Cardiac muscle cell (in vitro differentiated cells and primary cell): ENCODE measurements around the gene TCHP. TPM values are rescaled to one million over a fixed set of nuclear protein-coding genes. Genes with fewer than 3 reads are reported as not detected.
A peak's percentile ranks its signal among the peaks of the same experiment; 100 is the strongest.

Experiments used
- DNase-seq, 2 donors: peaks; one replicate each; pipeline versions ENCODE4 v3.0.0 to v3.0.0-alpha.2; 2010 to 2017; ENCODE audit warnings: low read depth in 1 of 2, low spot score in 1 of 2
- H3K27ac ChIP-seq: fragments of 200-600 bp; sonication (generic); 2 replicates; pipeline ENCODE4 v1.5.1; 2016
- H3K27me3 ChIP-seq: fragments of 200-600 bp; sonication (generic); 2 replicates; pipeline ENCODE4 v1.6.0; 2016; ENCODE audit warnings: control low read depth
- H3K36me3 ChIP-seq: fragments of 200-600 bp; sonication (generic); 2 replicates; pipeline ENCODE4 v1.5.1; 2016; ENCODE audit warnings: control low read depth
- H3K4me1 ChIP-seq: fragments of 200-600 bp; sonication (generic); 2 replicates; pipeline ENCODE4 v1.8.1; 2017; ENCODE audit warnings: low read depth, mild to moderate bottlenecking, mixed run types
- H3K4me3 ChIP-seq: fragments of 200-600 bp; sonication (generic); 2 replicates; pipeline ENCODE4 v1.5.1; 2016; ENCODE audit warnings: mild to moderate bottlenecking
- H3K9me3 ChIP-seq: fragments of 200-600 bp; sonication (generic); 2 replicates; pipeline ENCODE4 v1.5.1; 2017; ENCODE audit warnings: low read depth, mild to moderate bottlenecking, control low read depth
- polyA plus RNA-seq: library from polyadenylated mRNA; unstranded; fragments of >200 nt; fragmentation: Nextera tagmentation; extraction: Ambion mirVana; gene quantifications from 2 replicates; pipeline ENCODE4 v1.2.1, GENCODE V29; 2016
- total RNA-seq: library from RNA; depleted of rRNA; stranded (reverse); fragments of >200 nt; gene quantifications from 2 replicates; pipeline ENCODE4 v1.2.3, GENCODE V29; 2016
- TF ChIP-seq, protein P1 (sequence below): IDR thresholded peaks from 2 replicates; pipeline ENCODE4 v1.5.1; 2012; ENCODE audit warnings: low read depth, mild to moderate bottlenecking, low read length

Gene TCHP
- total and polyA plus RNA-seq, 2 experiments from 2014 or later: 21.5 to 23.7 TPM

DNA sequence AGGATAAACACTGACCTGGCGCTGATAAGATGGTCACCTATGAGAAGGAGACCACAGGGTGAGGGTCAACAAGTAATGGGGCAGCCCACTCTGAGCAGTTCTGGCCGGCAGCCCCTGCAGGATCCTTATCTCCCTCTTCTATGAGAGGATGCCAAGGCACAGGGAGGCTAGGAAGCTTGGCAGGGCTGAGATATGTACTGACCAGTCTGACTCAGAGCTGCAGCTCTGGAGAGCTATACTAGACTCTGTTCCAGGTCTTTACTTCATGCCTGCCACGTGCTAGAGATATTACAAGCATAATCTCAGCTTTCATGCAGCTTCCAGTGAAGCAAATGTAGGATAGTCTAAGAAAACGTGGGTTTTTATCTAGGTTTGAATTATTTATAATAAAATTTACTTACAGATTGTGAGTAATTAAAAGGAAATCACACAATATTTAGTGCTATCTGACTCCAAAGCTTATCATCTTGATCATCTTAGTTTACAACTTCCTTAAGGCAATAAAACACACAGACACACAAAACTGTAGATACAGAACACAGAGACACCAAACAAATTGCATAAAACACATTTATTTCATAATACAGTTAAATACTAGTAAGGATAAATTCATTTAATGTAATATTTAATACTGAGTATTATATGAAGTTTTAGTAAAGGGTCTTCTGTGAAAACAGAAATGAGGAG is 63.8 kb downstream of the TCHP start:
- H3K9me3 ChIP-seq: no peaks in the 10 kb centered on the region
- no peak overlapping the region for H3K27ac ChIP-seq
- H3K36me3 ChIP-seq: peaks cover 31% of the 10 kb centered on the region
- TF ChIP-seq, protein P1, sequence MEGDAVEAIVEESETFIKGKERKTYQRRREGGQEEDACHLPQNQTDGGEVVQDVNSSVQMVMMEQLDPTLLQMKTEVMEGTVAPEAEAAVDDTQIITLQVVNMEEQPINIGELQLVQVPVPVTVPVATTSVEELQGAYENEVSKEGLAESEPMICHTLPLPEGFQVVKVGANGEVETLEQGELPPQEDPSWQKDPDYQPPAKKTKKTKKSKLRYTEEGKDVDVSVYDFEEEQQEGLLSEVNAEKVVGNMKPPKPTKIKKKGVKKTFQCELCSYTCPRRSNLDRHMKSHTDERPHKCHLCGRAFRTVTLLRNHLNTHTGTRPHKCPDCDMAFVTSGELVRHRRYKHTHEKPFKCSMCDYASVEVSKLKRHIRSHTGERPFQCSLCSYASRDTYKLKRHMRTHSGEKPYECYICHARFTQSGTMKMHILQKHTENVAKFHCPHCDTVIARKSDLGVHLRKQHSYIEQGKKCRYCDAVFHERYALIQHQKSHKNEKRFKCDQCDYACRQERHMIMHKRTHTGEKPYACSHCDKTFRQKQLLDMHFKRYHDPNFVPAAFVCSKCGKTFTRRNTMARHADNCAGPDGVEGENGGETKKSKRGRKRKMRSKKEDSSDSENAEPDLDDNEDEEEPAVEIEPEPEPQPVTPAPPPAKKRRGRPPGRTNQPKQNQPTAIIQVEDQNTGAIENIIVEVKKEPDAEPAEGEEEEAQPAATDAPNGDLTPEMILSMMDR: no peak
- peak in 1 of 2 donors; percentile 84 for DNase-seq
- no peaks in the 10 kb centered on the region for H3K4me1 ChIP-seq
- no peak overlapping the region for H3K4me3 ChIP-seq
- H3K27me3 ChIP-seq: no peaks in the 10 kb centered on the region

- TF ChIP-seq, protein P1: no peak
- H3K4me1 ChIP-seq: no peaks in the 10 kb centered on the region
- no peak for DNase-seq
- peaks cover 21% of the 10 kb centered on the region for H3K36me3 ChIP-seq
- no peaks in the 10 kb centered on the region for H3K27me3 ChIP-seq
- no peak overlapping the region for H3K27ac ChIP-seq
- H3K4me3 ChIP-seq: no peak overlapping the region
- H3K9me3 ChIP-seq: no peaks in the 10 kb centered on the region
Measured at GRCh38 chr12:109966546-109966945, 66.5 kb downstream of the TCHP start.

GRCh38 chr12:109967383-109968031 is 67.4 kb downstream of the TCHP start:
- Histone ChIP-seq H3K4me3 (no peak overlapping the region), H3K4me1 (no peaks in the 10 kb centered on the region), H3K9me3 (no peaks in the 10 kb centered on the region), H3K27me3 (no peaks in the 10 kb centered on the region), H3K27ac (no peak overlapping the region), H3K36me3 (peaks cover 21% of the 10 kb centered on the region)
- TF ChIP-seq, protein P1: no peak
- no peak for DNase-seq

Other genes starting within 250 kb of the TCHP start
- gene FAM222A, start 186.4 kb upstream of the TCHP start, total RNA-seq: 35.5 and 42.9 TPM in 2 replicates
- 25.4 and 42.1 TPM in 2 replicates for gene FAM222A, start 186.4 kb upstream of the TCHP start, polyA plus RNA-seq
- gene TRPV4, start 66.9 kb upstream of the TCHP start, total RNA-seq: 1.2 and 4.1 TPM in 2 replicates
- gene TRPV4, start 66.9 kb upstream of the TCHP start, polyA plus RNA-seq: 2.4 and 6.4 TPM in 2 replicates
- 20.5 and 42.5 TPM in 2 replicates for gene GLTP, start 19.7 kb upstream of the TCHP start, total RNA-seq
- 24.9 and 25.0 TPM in 2 replicates for gene GLTP, start 19.7 kb upstream of the TCHP start, polyA plus RNA-seq
- gene GIT2, start 96.1 kb downstream of the TCHP start, total RNA-seq: 24.3 and 25.7 TPM in 2 replicates
- 23.3 and 34.7 TPM in 2 replicates for gene GIT2, start 96.1 kb downstream of the TCHP start, polyA plus RNA-seq
- 77.2 and 131 TPM in 2 replicates for gene ANKRD13A, start 99.2 kb downstream of the TCHP start, total RNA-seq
- gene ANKRD13A, start 99.2 kb downstream of the TCHP start, polyA plus RNA-seq: 25.5 and 26.9 TPM in 2 replicates
- 24.8 and 25.0 TPM in 2 replicates for gene C12orf76, start 148.2 kb downstream of the TCHP start, total RNA-seq
- 14.9 and 19.8 TPM in 2 replicates for gene C12orf76, start 148.2 kb downstream of the TCHP start, polyA plus RNA-seq
- 19.9 and 30.0 TPM in 2 replicates for gene IFT81, start 224.1 kb downstream of the TCHP start, total RNA-seq
- 42.6 and 44.8 TPM in 2 replicates for gene IFT81, start 224.1 kb downstream of the TCHP start, polyA plus RNA-seq